HepG2 (cell line): ENCODE data around the gene PSMB3. TPM values are rescaled to one million over a fixed set of nuclear protein-coding genes. Genes with fewer than 3 reads are reported as not detected.

Experiments used
- CHD4 ChIP-seq: fragments of 200-600 bp; sonication (generic); IDR thresholded peaks from 2 replicates; pipeline ENCODE4 v1.7.0; 2017; ENCODE audit warnings: mild to moderate bottlenecking, low read length, borderline replicate concordance
- FOSL1 ChIP-seq: sonication (generic); formaldehyde crosslinking; IDR thresholded peaks from 2 replicates; pipeline ENCODE4 v1.9.0; 2021; ENCODE audit warnings: missing genetic modification reagents, borderline replicate concordance
- FOXP1 ChIP-seq, 2 experiments: fragments of 450-650 bp in 1 of 2; IDR thresholded peaks; 2 replicates each; pipeline ENCODE4 v1.6.1; 2017 to 2018; ENCODE audit warnings: antibody characterized with exemption in 1 of 2
- HOXA7 ChIP-seq: sonication (generic); formaldehyde crosslinking; IDR thresholded peaks from 2 replicates; pipeline ENCODE4 v1.8.1; 2022; ENCODE audit warnings: mild to moderate bottlenecking, missing genetic modification reagents, moderate library complexity
- MYC ChIP-seq: sonication (generic); formaldehyde crosslinking; IDR thresholded peaks from 2 replicates; pipeline ENCODE4 v1.9.0; 2021; ENCODE audit warnings: missing genetic modification reagents, borderline replicate concordance
- SP140L ChIP-seq: sonication (generic); formaldehyde crosslinking; IDR thresholded peaks from 2 replicates; pipeline ENCODE4 v1.4.0; 2020; ENCODE audit warnings: missing genetic modification reagents, borderline replicate concordance
- SRY ChIP-seq: sonication (generic); formaldehyde crosslinking; IDR thresholded peaks from 2 replicates; pipeline ENCODE4 v1.8.0; 2022; ENCODE audit warnings: mild to moderate bottlenecking, missing genetic modification reagents
- ZNF543 ChIP-seq: sonication (generic); formaldehyde crosslinking; IDR thresholded peaks from 2 replicates; pipeline ENCODE4 v1.4.0; 2020; ENCODE audit warnings: mild to moderate bottlenecking, missing genetic modification reagents
- ZNF572 ChIP-seq: sonication (generic); formaldehyde crosslinking; IDR thresholded peaks from 2 replicates; pipeline ENCODE4 v1.5.1; 2020; ENCODE audit warnings: mild to moderate bottlenecking, missing genetic modification reagents
- ZNF713 ChIP-seq: sonication (generic); formaldehyde crosslinking; IDR thresholded peaks from 2 replicates; pipeline ENCODE4 v1.4.0; 2020; ENCODE audit warnings: mild to moderate bottlenecking, missing genetic modification reagents
- polyA plus RNA-seq, 8 experiments: library from polyadenylated mRNA; depleted of rRNA in 3 of 8; stranded (reverse) in 7 of 8; unstranded in 1 of 8; fragments of >200 nt; fragmentation: Illumina TruSeq in 4 of 8; extraction: Trizol in 4 of 8; gene quantifications; 2 replicates each; pipeline versions ENCODE4 v1.2.1 to v1.2.3, GENCODE V29; 2011 to 2016; ENCODE audit warnings: low read depth in 4 of 8, missing spikeins in 1 of 8, mixed read lengths in 1 of 8; ENCODE audit not compliant: insufficient read depth in 1 of 8
- total RNA-seq, 5 experiments: library from RNA; depleted of rRNA; stranded (reverse); fragments of >200 nt; fragmentation: Illumina TruSeq; extraction: Trizol; gene quantifications; 2 replicates each; pipeline ENCODE4 v1.2.3, GENCODE V29; 2016; ENCODE audit warnings: low read depth in 1 of 5
- TF ChIP-seq, protein P1 (sequence below): sonication (generic); formaldehyde crosslinking; IDR thresholded peaks from 2 replicates; pipeline ENCODE4 v1.4.0; 2020; ENCODE audit warnings: missing genetic modification reagents
- TF ChIP-seq, protein P2 (sequence below): sonication (generic); formaldehyde crosslinking; IDR thresholded peaks from 2 replicates; pipeline ENCODE4 v1.4.0; 2020; ENCODE audit warnings: missing genetic modification reagents, low read depth, mild to moderate bottlenecking, borderline replicate concordance
- TF ChIP-seq, protein P3 (sequence below): sonication (generic); formaldehyde crosslinking; IDR thresholded peaks from 2 replicates; pipeline ENCODE4 v1.4.0; 2020; ENCODE audit warnings: missing genetic modification reagents, mild to moderate bottlenecking, borderline replicate concordance
- TF ChIP-seq, protein P4 (sequence below): sonication (generic); formaldehyde crosslinking; IDR thresholded peaks from 2 replicates; pipeline ENCODE4 v1.5.0; 2020; ENCODE audit warnings: missing genetic modification reagents, mild to moderate bottlenecking, borderline replicate concordance
- TF ChIP-seq, protein P5 (sequence below): sonication (generic); formaldehyde crosslinking; IDR thresholded peaks from 2 replicates; pipeline ENCODE4 v1.8.1; 2023; ENCODE audit warnings: mild to moderate bottlenecking, inconsistent platforms, moderate library complexity, missing genetic modification reagents, borderline replicate concordance
- TF ChIP-seq, protein P6 (sequence below): sonication (generic); formaldehyde crosslinking; conservative IDR thresholded peaks from 2 replicates; pipeline ENCODE4 v1.8.1; 2023; ENCODE audit warnings: missing genetic modification reagents
- TF ChIP-seq, protein P7 (sequence below): sonication (generic); formaldehyde crosslinking; IDR thresholded peaks from 2 replicates; pipeline ENCODE4 v1.4.0; 2020; ENCODE audit warnings: missing genetic modification reagents

The PSMB3 gene
- total and polyA plus RNA-seq, 2 of the 13 experiments (the other 11 are each of a cell fraction or from before 2014, with no cell fraction given): 366 to 517 TPM

DNA sequence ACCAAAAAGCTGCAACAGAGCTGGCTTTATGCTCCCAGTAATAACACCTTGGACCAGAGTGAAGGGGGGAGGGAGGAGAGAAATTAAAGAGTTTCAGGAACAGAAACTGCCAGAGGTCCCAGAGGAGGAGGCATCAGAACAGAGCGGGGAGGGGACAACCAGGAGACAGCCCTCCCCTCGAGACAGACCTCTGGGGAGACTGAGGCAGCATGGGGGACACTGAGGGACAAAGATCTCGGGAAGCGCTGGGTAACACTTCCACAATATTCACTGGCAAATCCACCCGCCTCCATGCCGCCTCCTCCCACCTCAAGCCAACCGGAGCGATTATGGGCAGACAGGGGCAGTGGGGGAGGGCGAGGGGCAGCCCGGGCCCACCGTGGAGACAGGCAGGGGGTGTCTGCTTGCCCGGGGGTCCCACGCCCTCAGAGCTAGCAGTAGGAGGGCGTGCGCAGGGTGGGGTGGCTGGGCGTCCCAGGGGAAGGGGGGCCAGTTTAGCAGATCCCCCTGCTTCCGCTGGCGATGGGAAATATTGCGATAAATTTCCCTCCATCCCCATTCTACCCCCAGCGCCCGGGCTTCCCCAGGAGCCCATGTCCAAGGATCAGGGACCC lies 5.6 kb upstream of the PSMB3 start (continued):
- TF ChIP-seq FOSL1 (CRISPR knock-in tag) (0 out of 2 replicates have a peak, but pooled peaks have one; percentile 15), MYC (no peak), ZNF543 (CRISPR knock-in tag) (peak; percentile 51; the same call in 1 of the 2 replicates), SRY (0 out of 2 replicates have a peak, but pooled peaks have one; percentile 8), FOXP1 (IDR thresholded peaks at IDR 0.05) (no peak), FOXP1 (CRISPR knock-in tag; IDR thresholded peaks at IDR 0.05) (no peak), CHD4 (0 out of 2 replicates have a peak, but pooled peaks have one; percentile 34), ZNF572 (CRISPR knock-in tag) (0 out of 2 replicates have a peak, but pooled peaks have one; percentile 3), HOXA7 (0 out of 2 replicates have a peak, but pooled peaks have one; percentile 16), SP140L (CRISPR knock-in tag) (no peak), ZNF713 (CRISPR knock-in tag) (0 out of 2 replicates have a peak, but pooled peaks have one; percentile 27)
- TF ChIP-seq, protein P1, sequence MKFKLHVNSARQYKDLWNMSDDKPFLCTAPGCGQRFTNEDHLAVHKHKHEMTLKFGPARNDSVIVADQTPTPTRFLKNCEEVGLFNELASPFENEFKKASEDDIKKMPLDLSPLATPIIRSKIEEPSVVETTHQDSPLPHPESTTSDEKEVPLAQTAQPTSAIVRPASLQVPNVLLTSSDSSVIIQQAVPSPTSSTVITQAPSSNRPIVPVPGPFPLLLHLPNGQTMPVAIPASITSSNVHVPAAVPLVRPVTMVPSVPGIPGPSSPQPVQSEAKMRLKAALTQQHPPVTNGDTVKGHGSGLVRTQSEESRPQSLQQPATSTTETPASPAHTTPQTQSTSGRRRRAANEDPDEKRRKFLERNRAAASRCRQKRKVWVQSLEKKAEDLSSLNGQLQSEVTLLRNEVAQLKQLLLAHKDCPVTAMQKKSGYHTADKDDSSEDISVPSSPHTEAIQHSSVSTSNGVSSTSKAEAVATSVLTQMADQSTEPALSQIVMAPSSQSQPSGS (CRISPR knock-in tag): no peak
- TF ChIP-seq, protein P2, sequence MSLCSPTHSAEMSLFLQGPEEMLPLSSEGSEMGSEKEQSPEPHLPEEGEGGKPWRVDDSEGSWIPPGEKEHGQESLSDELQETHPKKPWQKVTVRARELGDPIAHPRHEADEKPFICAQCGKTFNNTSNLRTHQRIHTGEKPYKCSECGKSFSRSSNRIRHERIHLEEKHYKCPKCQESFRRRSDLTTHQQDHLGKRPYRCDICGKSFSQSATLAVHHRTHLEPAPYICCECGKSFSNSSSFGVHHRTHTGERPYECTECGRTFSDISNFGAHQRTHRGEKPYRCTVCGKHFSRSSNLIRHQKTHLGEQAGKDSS (CRISPR knock-in tag): no peak
- TF ChIP-seq, protein P3, sequence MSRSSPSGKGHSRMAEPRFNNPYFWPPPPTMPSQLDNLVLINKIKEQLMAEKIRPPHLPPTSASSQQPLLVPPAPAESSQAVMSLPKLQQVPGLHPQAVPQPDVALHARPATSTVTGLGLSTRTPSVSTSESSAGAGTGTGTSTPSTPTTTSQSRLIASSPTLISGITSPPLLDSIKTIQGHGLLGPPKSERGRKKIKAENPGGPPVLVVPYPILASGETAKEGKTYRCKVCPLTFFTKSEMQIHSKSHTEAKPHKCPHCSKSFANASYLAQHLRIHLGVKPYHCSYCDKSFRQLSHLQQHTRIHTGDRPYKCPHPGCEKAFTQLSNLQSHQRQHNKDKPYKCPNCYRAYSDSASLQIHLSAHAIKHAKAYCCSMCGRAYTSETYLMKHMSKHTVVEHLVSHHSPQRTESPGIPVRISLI (CRISPR knock-in tag): no peak
- TF ChIP-seq, protein P4, sequence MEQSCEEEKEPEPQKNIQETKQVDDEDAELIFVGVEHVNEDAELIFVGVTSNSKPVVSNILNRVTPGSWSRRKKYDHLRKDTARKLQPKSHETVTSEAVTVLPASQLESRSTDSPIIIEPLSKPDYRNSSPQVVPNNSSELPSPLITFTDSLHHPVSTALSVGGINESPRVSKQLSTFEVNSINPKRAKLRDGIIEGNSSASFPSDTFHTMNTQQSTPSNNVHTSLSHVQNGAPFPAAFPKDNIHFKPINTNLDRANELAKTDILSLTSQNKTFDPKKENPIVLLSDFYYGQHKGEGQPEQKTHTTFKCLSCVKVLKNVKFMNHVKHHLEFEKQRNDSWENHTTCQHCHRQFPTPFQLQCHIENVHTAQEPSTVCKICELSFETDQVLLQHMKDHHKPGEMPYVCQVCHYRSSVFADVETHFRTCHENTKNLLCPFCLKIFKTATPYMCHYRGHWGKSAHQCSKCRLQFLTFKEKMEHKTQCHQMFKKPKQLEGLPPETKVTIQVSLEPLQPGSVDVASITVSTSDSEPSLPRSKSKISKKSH: peak; percentile 27; the same call in 1 of the 2 replicates
- TF ChIP-seq, protein P5, sequence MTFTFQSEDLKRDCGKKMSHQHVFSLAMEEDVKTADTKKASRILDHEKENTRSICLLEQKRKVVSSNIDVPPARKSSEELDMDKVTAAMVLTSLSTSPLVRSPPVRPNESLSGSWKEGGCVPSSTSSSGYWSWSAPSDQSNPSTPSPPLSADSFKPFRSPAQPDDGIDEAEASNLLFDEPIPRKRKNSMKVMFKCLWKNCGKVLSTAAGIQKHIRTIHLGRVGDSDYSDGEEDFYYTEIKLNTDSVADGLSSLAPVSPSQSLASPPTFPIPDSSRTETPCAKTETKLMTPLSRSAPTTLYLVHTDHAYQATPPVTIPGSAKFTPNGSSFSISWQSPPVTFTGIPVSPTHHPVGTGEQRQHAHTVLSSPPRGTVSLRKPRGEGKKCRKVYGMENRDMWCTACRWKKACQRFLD: 0 out of 2 replicates have a peak, but pooled peaks have one; percentile 16
- TF ChIP-seq, protein P6, sequence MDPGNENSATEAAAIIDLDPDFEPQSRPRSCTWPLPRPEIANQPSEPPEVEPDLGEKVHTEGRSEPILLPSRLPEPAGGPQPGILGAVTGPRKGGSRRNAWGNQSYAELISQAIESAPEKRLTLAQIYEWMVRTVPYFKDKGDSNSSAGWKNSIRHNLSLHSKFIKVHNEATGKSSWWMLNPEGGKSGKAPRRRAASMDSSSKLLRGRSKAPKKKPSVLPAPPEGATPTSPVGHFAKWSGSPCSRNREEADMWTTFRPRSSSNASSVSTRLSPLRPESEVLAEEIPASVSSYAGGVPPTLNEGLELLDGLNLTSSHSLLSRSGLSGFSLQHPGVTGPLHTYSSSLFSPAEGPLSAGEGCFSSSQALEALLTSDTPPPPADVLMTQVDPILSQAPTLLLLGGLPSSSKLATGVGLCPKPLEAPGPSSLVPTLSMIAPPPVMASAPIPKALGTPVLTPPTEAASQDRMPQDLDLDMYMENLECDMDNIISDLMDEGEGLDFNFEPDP: 0 out of 2 replicates have a peak, but pooled peaks have one; percentile 82
- TF ChIP-seq, protein P7, sequence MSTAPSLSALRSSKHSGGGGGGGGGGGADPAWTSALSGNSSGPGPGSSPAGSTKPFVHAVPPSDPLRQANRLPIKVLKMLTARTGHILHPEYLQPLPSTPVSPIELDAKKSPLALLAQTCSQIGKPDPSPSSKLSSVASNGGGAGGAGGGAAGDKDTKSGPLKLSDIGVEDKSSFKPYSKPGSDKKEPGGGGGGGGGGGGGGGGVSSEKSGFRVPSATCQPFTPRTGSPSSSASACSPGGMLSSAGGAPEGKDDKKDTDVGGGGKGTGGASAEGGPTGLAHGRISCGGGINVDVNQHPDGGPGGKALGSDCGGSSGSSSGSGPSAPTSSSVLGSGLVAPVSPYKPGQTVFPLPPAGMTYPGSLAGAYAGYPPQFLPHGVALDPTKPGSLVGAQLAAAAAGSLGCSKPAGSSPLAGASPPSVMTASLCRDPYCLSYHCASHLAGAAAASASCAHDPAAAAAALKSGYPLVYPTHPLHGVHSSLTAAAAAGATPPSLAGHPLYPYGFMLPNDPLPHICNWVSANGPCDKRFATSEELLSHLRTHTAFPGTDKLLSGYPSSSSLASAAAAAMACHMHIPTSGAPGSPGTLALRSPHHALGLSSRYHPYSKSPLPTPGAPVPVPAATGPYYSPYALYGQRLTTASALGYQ: no peak
